Measurements from ENCODE around the gene TMCC1.
"Not testable (repeated sequence)": the region's sequence is repeated elsewhere in the genome, so short reads cannot be mapped to it uniquely, and the experiment has no call there.

Gene TMCC1

GRCh38 chr3:129831942-129832341, 61.6 kb downstream of the TMCC1 start:
- DNase-seq, result not testable (repeated sequence)

DNA sequence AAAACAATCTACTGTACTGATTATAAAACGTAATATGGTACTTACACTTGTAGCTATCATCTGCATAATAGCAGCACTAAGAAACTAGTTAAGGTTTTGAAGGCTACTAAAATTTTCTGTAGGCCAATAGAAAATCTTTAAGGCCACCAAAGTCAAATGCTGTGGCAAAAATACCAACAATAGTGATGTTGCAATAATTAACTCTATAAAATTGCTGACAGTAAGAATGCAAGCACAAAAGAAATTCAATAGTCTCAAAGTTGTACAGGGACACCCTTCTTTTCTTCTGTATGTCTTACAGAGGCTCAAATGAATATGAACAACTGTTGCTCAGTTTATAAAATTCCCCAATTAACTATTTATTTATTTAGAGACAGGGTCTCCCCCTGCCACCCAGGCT, 62.0 kb downstream of the TMCC1 start:
- DNase-seq, result no peak

DNA sequence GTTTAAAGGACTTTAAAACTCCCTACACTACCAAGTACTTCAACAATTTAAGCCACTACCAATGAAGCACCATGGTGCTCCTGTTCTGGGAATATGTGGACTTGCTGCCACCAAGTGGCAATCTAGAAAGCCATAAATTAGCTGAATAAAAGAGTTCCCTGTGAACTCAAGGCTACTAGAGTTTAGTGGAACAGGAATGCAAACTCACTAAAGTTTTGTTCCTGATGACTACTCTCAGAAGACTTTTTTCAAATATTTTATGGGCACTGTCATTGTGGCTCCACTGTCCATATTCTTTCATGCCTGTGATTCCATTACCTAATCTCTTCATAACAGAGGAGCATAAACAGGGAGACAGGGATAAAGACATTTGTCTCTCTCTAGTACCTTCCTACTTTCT, 63.9 kb downstream of the TMCC1 start:
- DNase-seq, result peak; percentile 52

GRCh38 chr3:129827765-129828164, 65.7 kb downstream of the TMCC1 start:
- peak; percentile 55 for DNase-seq

- peak; percentile 63 for DNase-seq
Observed at GRCh38 chr3:129824926-129825541, 68.5 kb downstream of the TMCC1 start.

DNA sequence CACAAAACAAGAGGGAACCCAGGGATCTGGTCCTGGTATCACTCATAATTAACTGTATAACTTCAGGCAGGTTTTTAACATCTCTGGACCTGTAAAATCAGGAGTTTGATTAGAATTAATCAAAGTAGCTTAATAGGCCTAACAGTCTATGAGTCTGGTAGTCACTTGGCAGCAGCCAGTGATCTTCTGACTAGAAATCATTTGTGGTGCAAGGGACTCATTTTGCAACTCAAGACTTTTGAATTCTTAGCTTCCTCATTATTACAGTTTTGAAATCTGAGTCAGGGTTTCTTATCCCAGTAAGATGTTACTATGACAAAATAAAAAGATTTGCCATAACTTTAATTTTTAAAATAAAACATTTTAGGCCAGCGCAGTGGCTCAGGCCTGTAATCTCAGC, 70.8 kb downstream of the TMCC1 start:
- DNase-seq, result no peak

GRCh38 chr3:129822241-129822640, 71.3 kb downstream of the TMCC1 start:
- DNase-seq, result no peak

DNA sequence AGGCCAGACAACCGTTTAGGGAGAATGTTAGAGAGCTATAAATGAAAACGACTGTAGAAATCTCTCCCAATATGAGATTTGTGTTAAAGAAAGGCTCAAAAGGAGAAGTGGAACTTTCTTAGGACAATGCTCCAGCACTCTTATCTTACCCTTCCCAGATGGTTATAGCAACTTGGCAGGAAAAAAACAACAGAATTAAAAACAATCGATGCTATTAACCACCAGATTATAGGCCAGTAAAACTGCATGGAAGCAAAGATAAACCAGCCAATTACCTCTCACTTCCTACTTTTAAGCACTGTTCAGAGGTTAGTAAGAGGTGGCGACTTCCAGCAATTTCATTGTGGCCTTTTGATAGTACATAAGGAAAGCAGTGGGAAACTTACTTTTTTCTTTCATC, 72.9 kb downstream of the TMCC1 start:
- no peak for DNase-seq

DNA sequence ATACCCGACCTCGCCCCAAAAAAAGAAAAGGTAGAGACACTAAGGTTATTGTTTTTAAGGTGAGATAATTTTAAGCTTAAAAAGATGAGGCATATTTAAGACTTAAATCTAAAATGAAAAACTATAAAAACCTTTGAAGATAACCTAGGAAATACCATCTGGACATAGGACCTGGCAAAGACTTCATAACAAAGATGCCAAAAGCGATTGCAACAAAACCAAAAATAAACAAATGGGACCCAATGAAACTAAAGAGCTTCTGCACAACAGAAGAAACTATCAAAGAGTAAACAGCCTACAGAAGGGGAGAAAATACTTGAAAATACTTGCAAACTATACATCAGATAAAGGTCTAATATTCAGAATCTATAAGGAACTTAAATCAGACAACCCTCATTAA, 80.9 kb downstream of the TMCC1 start:
- DNase-seq, result no peak

DNA sequence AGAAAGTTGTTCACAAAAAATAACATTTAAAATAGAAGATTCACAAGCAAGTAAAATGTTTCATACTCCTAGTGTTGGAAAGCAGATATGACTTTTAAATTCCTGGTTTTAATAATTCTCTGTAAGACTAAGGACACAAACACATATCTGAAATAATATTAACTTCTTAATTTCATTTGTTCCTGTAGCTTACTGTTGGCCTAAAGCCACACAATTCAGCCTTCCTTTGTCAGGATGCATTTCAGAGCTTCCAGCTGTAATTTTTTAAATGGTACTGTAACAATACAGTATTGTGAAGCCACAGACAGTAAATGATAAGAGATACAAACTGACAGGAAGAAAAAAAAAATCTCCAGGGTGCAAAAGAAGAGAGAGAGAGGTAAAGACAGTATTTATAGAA, 84.2 kb downstream of the TMCC1 start:
- no peak for DNase-seq

- DNase-seq, result no peak
Observed at GRCh38 chr3:129796146-129796545, 97.4 kb downstream of the TMCC1 start.

- DNase-seq, result no peak
Observed at GRCh38 chr3:129795186-129796010, 98.1 kb downstream of the TMCC1 start.

DNA sequence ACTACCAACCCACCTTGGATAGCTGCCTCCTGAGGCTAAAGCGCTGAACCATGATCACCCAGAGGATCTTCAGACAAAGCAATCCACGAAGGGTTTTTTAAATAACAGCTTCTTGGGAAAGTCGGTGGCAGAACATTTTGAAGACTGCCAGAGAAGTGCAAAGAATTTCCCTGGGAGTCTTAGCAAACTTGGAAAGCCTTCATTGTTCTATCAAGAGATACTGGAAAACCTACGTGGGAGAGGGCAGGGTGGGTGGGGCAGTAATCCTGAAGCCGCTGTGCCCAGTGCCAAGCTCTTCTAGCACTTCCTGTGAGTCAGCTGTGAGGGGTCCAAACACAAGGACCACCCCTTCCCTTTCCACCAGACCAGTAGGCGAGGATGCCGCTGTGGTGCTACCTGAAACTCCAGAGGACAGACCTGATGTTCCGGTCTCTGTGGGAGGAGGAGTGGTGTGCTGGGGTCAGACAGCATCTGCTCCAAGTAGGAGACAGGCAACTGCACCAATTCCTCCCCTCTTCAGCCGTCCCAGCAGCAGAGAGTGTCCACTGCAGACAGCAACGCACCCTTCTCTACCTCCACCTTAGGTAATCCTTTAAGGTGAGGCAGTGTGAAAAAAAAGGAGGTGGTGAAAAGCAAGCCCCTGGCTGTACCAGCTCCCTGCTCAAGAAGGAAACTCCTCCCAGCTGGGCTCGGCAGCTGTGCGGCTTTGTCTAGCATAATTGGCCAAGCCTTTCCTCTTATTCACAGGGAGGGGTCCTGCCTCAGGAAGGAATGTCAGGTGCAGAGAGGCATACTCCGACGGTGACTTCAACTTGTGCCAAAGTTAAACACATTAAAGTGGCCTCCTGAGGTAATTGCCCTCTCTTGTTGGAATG, 99.0 kb downstream of the TMCC1 start:
- DNase-seq, result no peak

DNA sequence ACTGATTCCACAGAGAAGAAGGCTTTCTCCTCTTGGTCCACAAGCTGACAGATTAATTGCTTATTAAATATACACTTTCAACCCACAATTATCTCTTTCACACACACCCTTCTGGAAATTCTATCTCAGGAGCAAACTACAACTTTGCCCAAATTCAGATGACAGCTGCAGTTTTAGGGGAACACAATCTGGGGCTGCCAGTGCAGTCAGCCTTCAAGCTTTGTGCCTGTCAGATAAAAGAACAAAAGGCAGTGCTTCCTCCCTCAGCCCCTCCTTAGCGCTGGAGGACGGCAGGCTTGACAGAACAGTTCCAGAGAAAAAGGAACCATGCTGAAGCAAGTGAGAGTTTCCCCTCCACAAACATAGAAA, 99.6 kb downstream of the TMCC1 start:
- DNase-seq, result no peak

- no peak for DNase-seq
Observed at GRCh38 chr3:129793319-129793718, 100.2 kb downstream of the TMCC1 start.

- DNase-seq, result no peak
Observed at GRCh38 chr3:129783470-129783869, 110.0 kb downstream of the TMCC1 start.

DNA sequence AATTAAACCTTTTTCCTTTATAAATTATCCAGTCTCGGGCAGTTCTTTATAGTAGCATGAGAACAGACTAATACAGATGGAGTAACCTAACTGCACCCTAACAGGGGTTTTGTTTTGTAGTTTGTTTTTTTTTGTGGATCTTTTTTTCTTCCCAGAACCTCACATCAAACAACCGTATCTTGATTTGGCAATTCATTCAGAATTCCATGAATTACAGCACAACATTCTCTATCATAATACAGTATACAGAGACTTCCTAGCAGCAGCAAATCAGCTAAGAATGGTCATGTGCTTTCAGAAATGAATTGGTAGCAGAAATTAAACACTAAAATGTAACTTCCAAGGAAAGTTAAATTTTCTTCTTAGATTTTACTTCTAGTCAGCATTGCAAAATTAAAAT, 114.6 kb downstream of the TMCC1 start:
- no peak for DNase-seq

GRCh38 chr3:129777806-129778205, 115.7 kb downstream of the TMCC1 start:
- no peak for DNase-seq

GRCh38 chr3:129775870-129776269, 117.6 kb downstream of the TMCC1 start:
- DNase-seq, result no peak

DNA sequence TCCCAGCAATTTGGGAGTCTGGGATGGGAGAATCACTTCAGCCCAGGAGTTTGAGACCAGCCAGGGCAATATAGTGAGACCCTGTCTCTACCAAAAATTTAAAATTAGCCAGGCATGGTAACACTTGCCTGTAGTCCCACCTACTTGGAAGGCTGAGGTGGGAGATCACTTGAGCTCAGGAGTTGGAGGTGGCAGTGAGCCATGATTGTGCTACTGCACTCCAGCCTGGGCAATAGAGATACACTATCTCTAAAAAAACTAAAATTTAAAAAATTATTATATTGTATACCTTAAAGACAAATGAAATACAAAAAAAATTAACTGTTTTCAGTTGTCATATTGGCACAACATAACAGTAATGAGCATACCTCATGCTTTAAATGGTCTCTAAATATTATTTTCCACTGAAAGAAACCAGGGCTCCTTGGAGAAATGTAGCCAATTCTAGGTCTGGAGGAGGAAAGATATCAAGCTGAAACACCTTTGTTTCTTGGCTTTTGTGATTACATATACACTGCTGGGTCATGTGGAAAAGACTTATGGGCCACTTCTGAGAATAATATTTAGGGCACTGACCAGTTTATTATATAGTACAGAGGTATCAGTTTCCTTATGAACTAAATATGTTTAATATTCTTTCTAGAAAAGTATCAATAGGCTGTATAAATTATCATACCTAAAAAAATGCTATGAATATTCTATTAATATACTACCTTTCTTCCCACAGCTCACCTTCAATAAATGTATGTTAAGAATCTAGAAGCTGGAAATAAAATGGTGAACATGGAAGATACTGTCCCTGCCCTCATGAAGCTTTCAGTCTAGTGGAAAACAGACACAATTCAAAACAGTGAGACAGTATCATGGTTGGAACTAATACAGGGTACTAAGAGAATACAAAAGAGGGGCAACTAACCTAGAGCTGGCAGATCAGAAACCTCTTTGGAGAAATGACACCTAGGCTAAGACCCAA, 119.5 kb downstream of the TMCC1 start:
- DNase-seq, result no peak

GRCh38 chr3:129770604-129771003, 122.9 kb downstream of the TMCC1 start:
- no peak for DNase-seq

GRCh38 chr3:129769616-129770015, 123.9 kb downstream of the TMCC1 start:
- no peak for DNase-seq

GRCh38 chr3:129768728-129769127, 124.8 kb downstream of the TMCC1 start:
- DNase-seq, result no peak

Data from CD4-positive, alpha-beta T cell treated with Interleukin-12 subunit alpha and Interleukin-12 subunit beta, for 1 hour (primary cell).